ENCODE results near the gene GRK7.
A peak's percentile ranks its signal among the peaks of the same experiment; 100 is the strongest.

The GRK7 gene, protein sequence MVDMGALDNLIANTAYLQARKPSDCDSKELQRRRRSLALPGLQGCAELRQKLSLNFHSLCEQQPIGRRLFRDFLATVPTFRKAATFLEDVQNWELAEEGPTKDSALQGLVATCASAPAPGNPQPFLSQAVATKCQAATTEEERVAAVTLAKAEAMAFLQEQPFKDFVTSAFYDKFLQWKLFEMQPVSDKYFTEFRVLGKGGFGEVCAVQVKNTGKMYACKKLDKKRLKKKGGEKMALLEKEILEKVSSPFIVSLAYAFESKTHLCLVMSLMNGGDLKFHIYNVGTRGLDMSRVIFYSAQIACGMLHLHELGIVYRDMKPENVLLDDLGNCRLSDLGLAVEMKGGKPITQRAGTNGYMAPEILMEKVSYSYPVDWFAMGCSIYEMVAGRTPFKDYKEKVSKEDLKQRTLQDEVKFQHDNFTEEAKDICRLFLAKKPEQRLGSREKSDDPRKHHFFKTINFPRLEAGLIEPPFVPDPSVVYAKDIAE (N-terminal part only)

DNA sequence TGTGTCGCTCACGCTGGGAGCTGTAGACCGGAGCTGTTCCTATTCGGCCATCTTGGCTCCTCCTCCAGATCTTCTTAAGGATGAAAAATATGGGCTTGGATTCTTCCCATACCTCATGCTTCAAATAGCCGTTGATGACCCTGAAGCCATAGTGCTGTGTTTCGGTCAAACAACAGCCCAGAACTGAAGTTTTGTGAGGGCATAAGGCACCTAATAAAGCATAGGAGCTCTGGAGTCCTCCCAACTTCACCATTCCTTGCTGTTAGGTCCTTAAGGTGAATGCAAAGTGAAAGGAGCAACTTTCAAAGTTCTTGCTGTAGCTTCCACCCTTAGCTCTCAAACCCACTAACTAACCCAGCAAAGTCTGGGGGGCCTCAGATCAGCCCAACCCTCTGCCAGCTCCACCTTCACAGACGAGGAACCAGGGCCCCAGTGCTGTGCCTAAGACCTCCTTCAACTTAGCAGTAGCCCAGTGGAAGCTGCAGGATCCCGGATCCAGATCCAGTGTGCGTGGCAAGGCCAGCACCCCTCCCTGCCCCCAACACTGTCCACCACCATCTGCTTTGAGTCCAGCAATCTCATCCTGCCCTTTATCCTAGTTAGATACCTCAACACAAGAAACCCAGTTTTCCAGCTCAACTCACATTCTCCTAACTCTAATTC lies at the start of gene GRK7:
GRK7 (plus strand) TSS at position 321 of the 663 bp plus-strand sequence. CDS start 14,877 bp downstream, outside the sequence.
- no peak for DNase-seq

DNA sequence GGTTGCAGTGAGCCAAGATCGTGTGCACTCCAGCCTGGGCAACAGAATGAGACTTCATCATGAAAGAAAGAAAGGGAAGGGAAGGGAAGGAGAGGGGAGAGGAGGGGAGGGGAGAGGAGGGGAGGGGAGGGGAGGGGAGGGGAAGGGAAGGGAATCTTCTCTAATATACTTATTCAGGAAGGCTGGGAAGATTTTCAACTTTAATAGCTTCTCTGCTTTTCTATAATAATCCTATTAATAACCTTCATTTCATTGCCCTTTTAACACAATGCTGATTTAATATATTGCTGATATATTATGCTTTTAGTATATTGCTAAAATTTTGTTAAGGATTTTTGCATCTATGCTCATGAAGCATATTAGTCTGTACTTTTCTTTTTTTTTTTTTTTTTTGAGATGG lies 48.5 kb upstream of the GRK7 start:
- no peak for DNase-seq

DNA sequence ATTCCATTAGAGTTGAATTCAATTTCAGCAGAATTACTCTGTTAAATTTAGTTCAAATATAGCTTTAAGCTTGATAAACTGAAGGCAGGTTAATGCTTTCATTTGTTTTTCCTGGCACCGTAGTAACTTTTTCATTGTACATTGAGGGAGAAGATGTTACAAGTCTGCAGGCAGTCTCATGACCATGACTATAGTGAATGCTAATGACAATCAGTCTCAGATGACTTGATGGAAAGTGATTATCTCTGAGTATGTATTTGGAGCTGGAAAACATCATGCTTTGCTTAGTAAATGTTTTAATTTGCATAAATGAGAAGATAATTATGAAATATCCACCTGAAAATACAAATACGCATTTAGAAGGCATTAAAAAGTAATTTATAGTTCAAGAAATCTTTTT lies 41.1 kb upstream of the GRK7 start:
- no peak for DNase-seq

DNA sequence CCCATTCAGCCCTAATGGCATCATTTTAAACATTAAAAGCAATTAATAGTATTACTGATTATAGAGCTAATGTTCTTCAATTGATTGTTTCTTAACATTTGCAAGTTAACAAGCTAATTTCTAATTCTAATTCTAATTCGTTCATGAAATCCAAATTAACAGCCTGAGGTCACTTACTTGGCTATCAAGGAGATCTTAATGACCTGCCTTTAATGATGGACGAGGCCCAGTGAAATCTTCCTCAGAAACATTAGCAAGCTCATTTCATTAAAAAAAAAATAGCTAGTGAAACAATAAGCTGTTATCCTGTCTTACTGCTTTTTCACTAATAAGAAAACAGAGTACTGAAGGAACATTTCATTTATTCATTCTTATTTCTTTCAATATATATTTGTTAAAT lies 40.6 kb upstream of the GRK7 start:
- DNase-seq = no peak

DNA sequence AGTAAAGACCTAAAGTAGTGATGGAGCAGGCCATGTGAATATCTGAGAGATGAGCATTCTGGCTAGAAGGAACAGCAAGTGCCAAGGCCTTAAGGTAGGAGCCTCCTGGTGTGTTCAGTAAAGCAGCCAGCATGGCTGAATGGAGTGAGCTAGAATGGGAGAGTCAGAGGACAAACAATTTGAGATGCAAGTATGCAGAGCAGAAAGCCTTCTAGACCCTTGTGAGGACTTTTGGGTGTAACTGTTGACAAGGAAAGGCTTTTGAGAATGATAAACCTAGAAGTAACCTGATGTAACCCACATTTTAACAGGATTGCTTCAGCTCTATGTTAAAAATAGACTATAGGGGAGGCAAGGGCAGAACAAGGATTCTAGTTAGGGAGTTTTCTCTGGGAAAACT lies 40.0 kb upstream of the GRK7 start:
- no peak for DNase-seq

DNA sequence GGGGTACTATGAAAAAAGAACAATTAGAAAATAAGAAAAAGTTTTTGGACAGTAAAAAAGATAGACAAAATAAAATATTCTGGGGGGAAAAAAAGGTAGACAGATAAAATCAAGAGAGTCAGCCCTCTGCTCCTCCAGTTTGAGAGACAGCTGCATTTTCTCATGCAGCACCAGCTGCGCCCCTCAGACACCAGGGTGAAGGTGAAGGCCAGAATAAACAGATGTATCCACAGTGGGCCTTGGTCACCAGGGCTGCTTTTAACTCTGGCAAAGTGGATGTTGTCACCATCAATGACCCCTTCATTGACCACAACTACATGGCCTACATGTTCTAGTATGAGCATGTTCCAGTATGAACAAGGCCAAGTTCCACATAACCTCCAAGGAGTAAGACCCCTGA lies 39.0 kb upstream of the GRK7 start:
- DNase-seq = no peak

DNA sequence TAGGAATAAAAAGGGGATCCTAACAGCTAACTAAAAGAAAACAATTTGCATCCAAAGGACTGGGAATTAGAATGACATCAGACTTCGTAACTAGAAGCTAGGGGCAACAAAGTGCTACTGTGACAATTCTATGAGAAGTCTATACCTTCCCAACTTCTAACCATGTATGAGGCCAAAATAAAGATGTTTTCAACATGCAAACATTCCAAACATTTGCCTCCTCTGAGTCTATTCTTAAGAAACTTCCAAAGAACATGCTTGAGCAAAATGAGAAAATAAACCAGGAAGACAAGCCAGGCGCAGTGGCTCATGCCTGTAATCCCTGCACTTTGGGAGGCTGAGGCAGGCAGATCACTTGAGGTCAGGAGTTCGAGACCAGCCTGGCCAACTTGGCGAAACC lies 38.2 kb upstream of the GRK7 start:
- no peak for DNase-seq

DNA sequence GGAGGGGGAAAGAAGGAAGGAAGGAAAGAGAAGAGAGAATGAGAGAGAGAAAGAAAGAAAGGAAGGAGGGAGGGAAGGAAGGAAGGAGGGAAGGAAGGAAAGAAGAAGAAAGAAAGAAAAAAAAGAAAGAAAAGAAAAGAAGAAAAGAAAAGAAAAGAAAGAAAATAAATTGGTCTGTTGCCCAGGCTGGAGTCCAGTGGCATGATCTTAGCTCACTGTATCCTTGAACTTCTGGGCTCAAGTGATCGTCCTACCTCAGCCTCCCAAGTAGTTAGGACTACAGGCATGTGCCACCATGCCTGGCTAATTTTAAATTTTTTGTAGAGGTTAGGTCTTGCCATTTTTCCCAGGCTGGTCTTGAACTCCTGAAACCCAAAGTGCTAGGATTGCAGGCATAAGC lies 36.7 kb upstream of the GRK7 start:
- no peak for DNase-seq

DNA sequence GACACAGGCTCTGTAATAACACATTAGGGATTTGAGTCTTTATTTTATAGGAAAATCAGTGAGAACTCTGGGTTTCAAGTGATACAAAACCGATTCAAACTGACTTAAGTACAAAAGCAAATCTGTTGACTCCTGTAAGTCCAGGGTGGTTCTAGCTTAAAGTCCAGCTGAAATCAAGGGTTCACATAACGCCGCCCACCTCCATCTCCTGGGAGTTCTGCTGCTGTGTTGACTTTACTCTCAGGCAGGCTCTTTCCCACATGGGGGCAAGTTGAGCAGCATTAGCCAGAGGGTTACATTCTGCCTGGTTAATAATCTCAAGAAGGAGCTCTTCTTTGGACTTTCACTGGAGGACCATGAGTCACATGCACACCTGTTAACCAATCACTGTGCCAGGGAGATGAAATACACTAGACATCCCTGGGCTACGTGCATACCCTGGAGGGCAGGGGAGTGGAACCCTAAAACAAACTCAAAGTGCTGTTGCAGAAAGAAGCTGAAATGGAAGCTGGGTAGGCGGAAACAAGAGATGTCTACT lies 34.8 kb upstream of the GRK7 start:
- no peak for DNase-seq

DNA sequence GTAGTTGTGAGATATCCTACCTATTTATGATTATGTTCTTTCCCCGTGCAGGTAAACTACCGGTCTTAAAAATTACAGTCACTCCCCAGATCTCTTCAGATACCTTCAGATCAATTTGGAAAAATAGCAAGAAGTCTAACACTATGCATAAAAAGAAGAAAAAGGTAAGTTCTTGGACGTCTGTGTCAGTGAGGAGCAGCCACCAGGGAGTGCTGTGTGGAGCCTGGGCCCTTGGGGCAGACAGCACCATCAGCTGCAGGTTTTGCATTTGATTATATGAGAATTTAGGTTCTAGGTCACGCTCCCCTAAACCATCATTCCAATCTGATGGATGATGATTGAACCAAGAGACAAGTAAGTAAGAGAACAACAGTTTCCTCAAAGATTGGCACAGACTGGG lies 34.0 kb upstream of the GRK7 start:
- no peak for DNase-seq

DNA sequence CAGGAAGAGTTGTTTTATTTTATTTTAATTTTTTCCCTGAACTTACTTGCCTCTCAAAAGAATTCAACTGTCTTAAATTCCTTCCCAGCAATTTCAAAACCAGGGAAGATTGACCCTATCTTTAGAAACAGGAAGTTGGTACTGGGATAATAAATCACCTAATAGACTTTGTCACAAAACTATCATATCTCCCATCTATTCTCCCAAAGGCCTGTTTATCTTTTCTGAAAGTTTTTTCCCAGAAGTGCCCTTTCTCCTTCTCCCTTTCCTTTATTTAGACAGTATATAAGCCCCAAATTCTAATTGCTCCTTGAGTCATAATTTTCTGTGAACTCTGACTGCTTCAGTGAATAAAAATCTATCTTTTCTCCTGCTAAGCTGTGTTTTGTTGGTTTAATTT lies 28.0 kb upstream of the GRK7 start:
- no peak for DNase-seq

DNA sequence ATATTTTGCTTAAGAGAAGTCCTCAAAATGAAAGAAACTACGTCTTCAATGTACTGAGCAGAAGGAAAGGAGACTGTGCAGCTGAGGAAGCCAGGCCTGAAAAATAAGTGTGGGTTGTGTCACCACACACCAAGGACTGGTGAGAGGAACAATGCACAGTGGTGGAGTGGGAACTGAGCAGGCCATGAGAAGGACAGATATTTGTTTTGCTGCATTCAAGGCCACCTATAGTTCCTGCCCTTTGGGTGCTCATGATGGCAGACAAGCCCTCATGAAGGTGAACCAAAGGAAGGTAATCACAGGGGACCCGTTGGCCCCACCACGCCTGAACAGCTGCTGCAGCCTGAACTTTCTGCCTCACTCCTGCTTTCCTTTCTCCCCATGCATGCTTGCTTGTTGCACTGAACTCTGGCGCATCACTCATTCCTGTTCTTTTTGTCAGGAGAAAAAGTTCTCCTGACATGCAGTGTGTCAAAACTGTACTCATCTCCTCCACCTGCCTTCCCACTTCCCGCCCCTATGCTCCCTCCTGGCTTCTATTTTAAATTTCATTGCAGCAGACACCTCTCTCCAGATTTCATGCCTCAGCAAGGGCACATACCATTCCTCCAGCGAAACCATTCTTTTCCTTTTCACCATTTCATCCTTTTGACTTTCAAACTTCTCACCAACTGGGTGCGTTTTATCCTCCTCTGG lies 27.3 kb upstream of the GRK7 start:
- DNase-seq = no peak

DNA sequence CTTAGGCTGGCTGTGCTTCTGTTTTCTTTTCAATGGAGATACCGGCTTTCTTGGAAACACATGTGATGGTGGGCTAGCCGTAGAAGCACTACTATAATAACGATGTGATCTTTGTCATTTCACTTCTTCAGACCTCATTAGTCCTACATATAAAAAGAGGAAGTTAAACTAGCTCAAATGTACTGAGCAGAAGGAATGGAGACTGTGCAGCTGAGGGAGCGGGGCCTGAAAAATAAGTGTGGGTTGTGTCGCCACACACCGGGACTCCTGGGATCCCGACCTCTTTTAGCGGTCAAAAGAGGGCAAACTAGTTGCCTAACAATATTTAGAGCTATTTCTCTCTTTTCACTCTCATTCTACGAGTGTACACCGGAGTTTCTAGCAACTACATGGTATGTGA lies 26.1 kb upstream of the GRK7 start:
- DNase-seq = no peak

DNA sequence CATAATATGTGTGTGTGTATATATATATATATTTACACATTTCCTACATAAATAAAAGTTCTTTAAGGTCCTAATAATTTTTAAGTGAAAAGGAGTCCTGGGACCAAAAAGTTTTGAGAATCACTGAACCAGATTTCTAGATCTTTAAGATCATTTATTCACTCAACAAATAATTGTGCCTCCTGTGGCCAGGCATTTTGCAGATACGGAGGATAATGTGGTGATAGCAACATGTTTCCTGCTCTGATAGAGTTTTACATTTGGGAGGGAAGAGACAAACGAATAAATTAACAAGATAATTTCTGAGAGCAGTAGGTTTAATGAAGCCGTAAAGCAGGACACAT lies 25.6 kb upstream of the GRK7 start:
- DNase-seq = no peak

DNA sequence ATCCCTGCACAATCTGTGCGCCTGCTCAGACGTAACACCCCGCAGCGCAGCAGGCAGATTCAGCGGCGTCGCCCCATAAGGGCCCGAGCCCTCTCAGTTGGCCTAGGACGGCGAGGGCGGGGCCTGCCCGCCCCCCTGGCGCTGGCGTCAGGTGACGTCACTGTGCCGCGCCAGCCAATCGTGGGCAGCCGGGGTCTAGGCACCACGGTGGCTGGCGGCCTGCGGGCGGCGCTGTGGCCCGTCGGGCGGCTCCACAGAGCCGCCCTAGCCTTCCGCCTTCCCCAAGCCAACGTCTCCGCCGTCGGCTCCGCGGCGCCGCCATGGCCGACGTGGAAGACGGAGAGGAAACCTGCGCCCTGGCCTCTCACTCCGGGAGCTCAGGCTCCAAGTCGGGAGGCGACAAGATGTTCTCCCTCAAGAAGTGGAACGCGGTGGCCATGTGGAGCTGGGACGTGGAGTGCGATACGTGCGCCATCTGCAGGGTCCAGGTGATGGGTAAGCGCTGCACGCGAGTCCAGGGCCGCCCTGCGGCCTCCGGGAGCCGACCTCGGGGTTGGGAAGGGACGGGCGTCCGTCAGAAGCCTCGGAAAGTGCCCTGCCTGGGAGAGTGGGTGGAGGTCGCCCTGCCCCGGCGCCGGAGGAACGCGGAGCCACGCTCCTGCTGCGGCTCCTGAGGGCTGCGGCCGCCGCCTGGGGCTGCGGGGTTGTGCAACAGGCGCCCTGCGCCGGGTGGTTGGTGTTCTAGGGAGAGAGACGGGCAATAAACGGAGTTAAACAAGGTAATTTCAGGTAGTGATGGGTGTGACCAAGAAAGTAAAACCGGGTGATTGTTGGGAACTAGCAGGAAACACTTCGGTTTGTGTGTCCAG lies 25.0 kb upstream of the GRK7 start, which contains the start of gene RNF7:
RNF7 (plus strand) TSS at position 277 of the 869 bp plus-strand sequence; CDS start at position 321, 44 bp downstream.
- peak; percentile 98 for DNase-seq

DNA sequence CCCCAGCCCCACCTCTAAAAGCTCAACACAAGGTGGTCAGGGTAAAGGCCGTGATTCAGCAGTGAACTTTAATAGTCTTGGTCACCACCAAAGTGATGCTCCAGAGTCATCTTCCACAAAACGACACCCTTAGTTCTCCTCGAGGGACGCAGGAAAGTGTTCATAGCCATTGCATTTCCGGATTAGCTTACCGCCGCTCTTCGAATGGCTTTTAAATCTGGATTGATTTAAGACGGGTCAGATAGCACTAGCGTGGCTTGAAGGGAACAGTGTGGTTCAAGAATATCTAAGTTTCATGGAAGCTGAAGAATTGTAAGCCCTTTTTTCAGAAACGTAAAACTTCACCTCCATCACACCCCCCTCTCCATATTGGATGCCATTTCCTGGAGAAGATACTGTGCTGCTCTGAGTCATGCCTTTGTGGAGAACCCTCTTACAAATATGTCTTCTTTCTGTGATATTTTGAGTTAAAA lies 24.3 kb upstream of the GRK7 start:
- DNase-seq = no peak

DNA sequence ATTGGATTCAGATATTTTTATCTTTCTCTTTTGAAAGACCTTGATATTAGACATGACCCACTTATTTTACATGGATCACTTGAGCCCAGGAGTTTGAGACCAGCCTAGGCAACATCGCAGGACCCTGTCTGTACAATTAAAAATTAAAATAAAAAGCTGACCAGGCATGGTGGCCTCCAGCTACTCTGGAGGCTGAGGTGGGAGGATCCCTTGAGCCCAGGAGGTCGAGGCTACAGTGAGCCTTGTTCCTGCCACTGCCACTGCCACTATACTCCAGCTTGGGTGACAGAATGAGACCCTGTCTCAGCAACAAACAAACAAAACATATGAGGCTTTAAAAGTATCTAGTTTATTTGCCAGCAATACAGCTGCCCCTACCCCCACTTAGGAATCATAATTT lies 23.5 kb upstream of the GRK7 start:
- no peak for DNase-seq

DNA sequence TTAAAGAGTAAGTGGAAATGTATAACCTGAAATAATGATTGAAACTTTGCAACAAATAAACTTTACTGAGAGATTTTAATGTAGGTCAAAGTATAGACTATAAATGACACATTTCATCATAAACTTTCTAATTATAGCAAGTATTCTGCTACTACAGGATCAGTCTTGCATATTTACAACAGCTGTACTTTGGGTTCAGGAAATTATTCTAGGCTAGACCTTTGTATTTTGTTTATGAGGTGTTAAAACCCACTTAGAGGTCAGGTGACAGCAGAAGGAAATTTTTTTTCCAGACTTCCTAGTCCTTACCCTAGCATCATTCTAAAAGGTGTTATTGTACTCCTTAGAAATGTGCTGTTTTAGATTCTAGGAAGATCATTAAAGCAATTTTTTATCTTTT lies 22.9 kb upstream of the GRK7 start:
- DNase-seq = no peak

DNA sequence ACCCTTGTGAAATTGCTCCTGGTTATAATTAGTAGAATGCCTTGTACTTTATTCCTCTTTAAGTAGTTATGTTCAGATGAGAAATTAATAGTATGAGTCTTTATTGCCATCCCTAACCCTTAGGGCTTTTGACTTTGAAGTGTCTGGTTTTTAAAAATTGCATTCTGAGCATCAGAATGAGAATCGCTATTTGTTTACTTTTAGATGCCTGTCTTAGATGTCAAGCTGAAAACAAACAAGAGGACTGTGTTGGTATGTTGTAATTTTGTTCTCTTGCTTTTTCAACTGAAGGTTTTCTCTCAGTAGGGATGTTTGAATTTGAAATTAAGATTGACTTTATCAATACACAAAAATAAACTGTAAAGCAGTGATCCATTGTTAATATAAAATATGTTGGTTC lies 19.9 kb upstream of the GRK7 start:
- no peak for DNase-seq

DNA sequence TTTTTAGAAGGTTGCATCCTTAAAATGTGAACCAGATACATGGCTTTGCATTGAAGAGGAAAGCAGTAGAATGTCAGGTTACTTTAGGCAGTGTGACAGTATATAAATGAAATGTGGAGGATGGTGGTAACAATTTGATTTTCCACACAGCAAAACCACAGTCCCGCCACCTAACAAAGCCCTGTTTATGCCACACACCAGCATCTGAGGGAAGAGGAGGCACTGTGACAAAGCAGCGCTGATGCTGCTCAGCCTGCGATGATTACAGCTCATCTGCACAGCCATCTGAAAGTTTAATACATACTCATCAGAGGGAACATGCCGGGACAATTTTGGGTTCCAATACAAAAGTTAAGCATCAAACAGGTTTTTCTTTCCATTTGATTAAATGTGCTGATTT lies 16.2 kb upstream of the GRK7 start:
- no peak for DNase-seq

DNA sequence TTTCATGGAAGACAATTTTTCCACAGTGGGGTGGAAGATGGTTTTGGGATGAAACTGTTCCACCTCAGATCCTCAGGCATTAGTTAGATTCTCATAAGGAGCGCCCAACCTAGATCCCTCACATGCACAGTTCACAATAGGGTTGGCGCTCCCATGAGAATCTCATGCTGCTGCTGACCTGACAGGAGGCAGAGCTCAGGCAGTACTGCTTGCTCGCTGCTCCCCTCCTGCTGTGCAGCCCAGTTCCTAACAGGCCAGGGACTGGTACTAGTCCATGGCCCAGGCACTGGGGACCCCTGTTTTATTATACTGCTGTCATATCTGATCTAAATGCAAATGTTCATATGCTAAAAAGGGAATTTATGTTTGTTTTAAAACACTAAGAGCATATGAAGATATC lies 9.8 kb upstream of the GRK7 start:
- no peak for DNase-seq

DNA sequence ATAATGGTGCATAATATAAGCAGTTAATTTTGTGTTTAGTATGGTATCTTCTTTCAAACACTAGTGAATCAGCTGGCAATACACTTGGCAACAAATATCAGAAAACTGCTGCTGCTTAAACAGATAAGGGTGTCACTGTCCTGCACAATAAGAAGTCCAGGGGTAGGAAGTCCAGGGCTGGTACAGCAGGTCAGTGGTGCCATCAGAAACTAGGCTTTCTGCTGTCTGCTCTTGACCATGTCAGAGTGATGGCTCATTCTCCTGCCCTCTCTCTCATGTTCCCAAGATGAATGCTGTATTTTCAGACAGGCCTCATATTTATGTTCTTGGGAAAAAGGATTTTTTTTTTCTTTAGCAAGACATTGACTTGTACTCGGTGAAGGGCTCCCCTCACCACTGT lies 9.2 kb upstream of the GRK7 start:
- no peak for DNase-seq
